HepG2 (cell line): ENCODE results near the gene HPRT1. TPM values are rescaled to one million over a fixed set of nuclear protein-coding genes. Genes with fewer than 3 reads are reported as not detected.

ENCODE experiments used
- ATAC-seq: fragments of 200-7000 bp; cut with Tn5 transposase; 3 replicates; pipeline ENCODE4 v1.9.1; 2020; ENCODE audit warnings: mild to moderate bottlenecking, moderate library complexity
- BruUV-seq: library from RNA; stranded (reverse); fragments of 400-500 nt; replicated peaks from 2 replicates; lab custom pipeline; 2021; lab: Mats Ljungman, UMichigan
- CTCF ChIA-PET: fragments of 300-600 bp; formaldehyde crosslinking; extraction: SDS; loops from one replicate; lab custom pipeline; 2021; ENCODE audit warnings: low total read pairs, inconsistent platforms, low intra/inter-chr PET ratio; lab: Yijun Ruan, JAX
- POLR2A ChIA-PET: fragments of 350-600 bp; sonication (Branson Sonifier 250); formaldehyde crosslinking; loops from one replicate; lab custom pipeline; 2020; ENCODE audit warnings: antibody characterized with exemption, inconsistent platforms; lab: Yijun Ruan, JAX
- DNase-seq: peaks from one replicate; pipeline ENCODE4 v3.0.0-alpha.2; 2015; ENCODE audit warnings: low spot score
- FAIRE-seq: peaks from 3 replicates; lab custom pipeline; 2011; peaks lifted over from hg19 to GRCh38; lab: Jason Lieb, UNC
- H2AFZ ChIP-seq: one replicate; pipeline ENCODE4 v1.6.1; 2011; ENCODE audit warnings: low read length, inconsistent platforms
- H3K27ac ChIP-seq: fragments of 300-600 bp; 3 replicates; pipeline ENCODE4 v1.8.0; 2011; ENCODE audit warnings: mixed run types, mild to moderate bottlenecking, mixed read lengths, low read length, inconsistent platforms; ENCODE audit not compliant: insufficient read depth; ENCODE audit errors: extremely low read length
- H3K27me3 ChIP-seq, 2 experiments: fragments of 200-600 bp in 1 of 2; 2 replicates in 1 of 2; 3 replicates in 1 of 2; pipeline versions ENCODE4 v1.6.0 to v1.8.0; 2011; ENCODE audit warnings: low read length in 2 of 2, mild to moderate bottlenecking in 2 of 2, moderate library complexity in 2 of 2, inconsistent platforms in 1 of 2; ENCODE audit not compliant: insufficient read depth in 2 of 2, control insufficient read depth in 1 of 2
- H3K36me3 ChIP-seq, 2 experiments: fragments of 200-600 bp in 1 of 2; replicated peaks in 1 of 2; 2 replicates in 1 of 2; 3 replicates in 1 of 2; pipeline versions ENCODE4 v1.5.1 to v1.8.0; 2011; ENCODE audit warnings: low read length in 2 of 2, inconsistent platforms in 1 of 2; ENCODE audit not compliant: insufficient read depth in 2 of 2, control insufficient read depth in 1 of 2
- H3K4me1 ChIP-seq: 2 replicates; pipeline ENCODE4 v1.5.1; 2012; ENCODE audit warnings: low read length, inconsistent platforms; ENCODE audit not compliant: insufficient read depth
- H3K4me2 ChIP-seq: 2 replicates; pipeline ENCODE4 v1.6.0; 2011; ENCODE audit warnings: low read depth, low read length, inconsistent platforms
- H3K4me3 ChIP-seq, 3 experiments: fragments of 200-600 bp in 1 of 3; sonication (generic), shearing (Covaris generic) in 1 of 3; replicated peaks in 1 of 3; 2 replicates each; pipeline ENCODE4 v1.5.1; 2011 to 2016; ENCODE audit warnings: low read length in 3 of 3, inconsistent platforms in 2 of 3, low read depth in 2 of 3, mild to moderate bottlenecking in 2 of 3, control low read depth in 1 of 3, mixed read lengths in 1 of 3; ENCODE audit not compliant: insufficient read depth in 1 of 3
- H3K79me2 ChIP-seq: one replicate; pipeline ENCODE4 v1.6.1; 2011; ENCODE audit warnings: low read length, inconsistent platforms; ENCODE audit not compliant: insufficient read depth
- H3K9ac ChIP-seq: 2 replicates; pipeline ENCODE4 v1.6.0; 2011; ENCODE audit warnings: mild to moderate bottlenecking, low read depth, low read length, inconsistent platforms; ENCODE audit not compliant: insufficient read depth
- H3K9me3 ChIP-seq: 2 replicates; pipeline ENCODE4 v1.5.1; 2012; ENCODE audit warnings: mild to moderate bottlenecking, low read length
- H4K20me1 ChIP-seq: 2 replicates; pipeline ENCODE4 v1.6.0; 2011; ENCODE audit warnings: inconsistent platforms, mild to moderate bottlenecking, low read length, moderate library complexity; ENCODE audit not compliant: insufficient read depth
- GTF2F1 ChIP-seq: fragments of 150-350 bp; IDR thresholded peaks from 2 replicates; pipeline ENCODE4 v1.6.1; 2014; ENCODE audit warnings: low read length
- HMGXB4 ChIP-seq, 2 experiments: sonication (generic) in 1 of 2; formaldehyde crosslinking in 1 of 2; IDR thresholded peaks; 2 replicates each; pipeline versions ENCODE4 v1.4.0 to v1.6.1; 2018 to 2020; ENCODE audit warnings: missing genetic modification reagents in 2 of 2, borderline replicate concordance in 1 of 2, low read depth in 1 of 2, mild to moderate bottlenecking in 1 of 2, missing biosample characterization in 1 of 2
- IRF2 ChIP-seq: IDR thresholded peaks from 2 replicates; pipeline ENCODE4 v1.6.1; 2018; ENCODE audit warnings: missing genetic modification reagents, missing compliant biosample characterization
- MED8 ChIP-seq: sonication (generic); formaldehyde crosslinking; IDR thresholded peaks from 2 replicates; pipeline ENCODE4 v1.8.1; 2023; ENCODE audit warnings: mild to moderate bottlenecking, missing genetic modification reagents; ENCODE audit not compliant: insufficient replicate concordance
- PRDM4 ChIP-seq: sonication (generic); formaldehyde crosslinking; IDR thresholded peaks from 2 replicates; pipeline ENCODE4 v1.9.0; 2021; ENCODE audit warnings: missing genetic modification reagents, borderline replicate concordance
- SP4 ChIP-seq: sonication (generic); formaldehyde crosslinking; IDR thresholded peaks from 2 replicates; pipeline ENCODE4 v1.8.1; 2023; ENCODE audit warnings: mild to moderate bottlenecking, missing genetic modification reagents
- ZFP36L1 ChIP-seq: sonication (generic); formaldehyde crosslinking; IDR thresholded peaks from 2 replicates; pipeline ENCODE4 v1.8.0; 2022; ENCODE audit warnings: mild to moderate bottlenecking, missing genetic modification reagents, moderate library complexity
- WGBS: methylation state at CpG from one replicate; pipeline ENCODE4 v1.1.6; 2017; ENCODE audit warnings: low lambda C conversion rate; 5-methylcytosine and 5-hydroxymethylcytosine counted together
- in situ Hi-C: cut with HindIII; loops from 2 replicates; pipeline ENCODE4 v1.10.0; 2017; ENCODE audit warnings: low pct_unique_long_range_greater_than_20kb; ENCODE audit not compliant: extremely low pct_ligation_motif_present
- intact Hi-C: fragments of 100-400 bp; cut with micrococcal nuclease; formaldehyde crosslinking; loops from one replicate; pipeline ENCODE4 v1.10.0; 2022; ENCODE audit not compliant: unreplicated experiment
- polyA plus RNA-seq, 8 experiments: library from polyadenylated mRNA; depleted of rRNA in 3 of 8; stranded (reverse) in 7 of 8; unstranded in 1 of 8; fragments of >200 nt; fragmentation: Illumina TruSeq in 4 of 8; extraction: Trizol in 4 of 8; gene quantifications; 2 replicates each; pipeline versions ENCODE4 v1.2.1 to v1.2.3, GENCODE V29; 2011 to 2016; ENCODE audit warnings: low read depth in 4 of 8, missing spikeins in 1 of 8, mixed read lengths in 1 of 8; ENCODE audit not compliant: insufficient read depth in 1 of 8
- total RNA-seq, 5 experiments: library from RNA; depleted of rRNA; stranded (reverse); fragments of >200 nt; fragmentation: Illumina TruSeq; extraction: Trizol; gene quantifications; 2 replicates each; pipeline ENCODE4 v1.2.3, GENCODE V29; 2016; ENCODE audit warnings: low read depth in 1 of 5

Gene HPRT1
- total and polyA plus RNA-seq, 2 of the 13 experiments (the other 11 are each of a cell fraction or from before 2014, with no cell fraction given), result 4.6 to 25.2 TPM

- WGBS, result 89% methylated on average over 2 of the region's 2 CpGs
- H3K27me3 ChIP-seq, result no peaks in the 10 kb centered on the region
- no peaks in the 10 kb centered on the region for H3K4me1 ChIP-seq
- no peak overlapping the region for H3K4me3 ChIP-seq
- no peaks in the 10 kb centered on the region for H3K36me3 ChIP-seq
- no peaks in the 10 kb centered on the region for H3K79me2 ChIP-seq
- no peak overlapping the region for H3K27ac ChIP-seq
- in situ Hi-C loops, result no loop called here
- no peaks in the 10 kb centered on the region for H3K9me3 ChIP-seq
- H3K4me2 ChIP-seq, result no peak overlapping the region
- no peak for TF ChIP-seq MED8 (CRISPR knock-in tag)
- TF ChIP-seq SP4 (CRISPR knock-in tag), result no peak
- no peak for TF ChIP-seq GTF2F1
- TF ChIP-seq ZFP36L1 (CRISPR knock-in tag), result no peak
- no peak for TF ChIP-seq HMGXB4 (CRISPR knock-in tag; IDR thresholded peaks at IDR 0.05; ENCODE audit: borderline replicate concordance in 1 of 2, low read depth in 1 of 2)
- no peak for TF ChIP-seq PRDM4 (CRISPR knock-in tag)
- no peak for TF ChIP-seq IRF2 (CRISPR knock-in tag)
- ChIA-PET CTCF (no interaction called here), POLR2A (no interaction called here)
- no peaks in the 10 kb centered on the region for H4K20me1 ChIP-seq
- H3K9ac ChIP-seq, result no peak overlapping the region
- intact Hi-C loops, result no loop called here
- FAIRE-seq (no peak), DNase-seq (no peak), ATAC-seq (no peak)
- BruUV-seq, result no TSS peak
- H2AFZ ChIP-seq, result no peak overlapping the region
These were observed 16.9 kb upstream of the HPRT1 start for GRCh38 chrX:134443020-134443419.
